HepG2 (cell line): Measurements from ENCODE around the gene LENEP. TPM values are rescaled to one million over a fixed set of nuclear protein-coding genes. Genes with fewer than 3 reads are reported as not detected.

Source experiments
- ASH2L ChIP-seq: fragments of 300-600, 200-600 bp; sonication (generic); IDR thresholded peaks from 2 replicates; pipeline ENCODE4 v1.7.0; 2017; ENCODE audit warnings: low read depth, mild to moderate bottlenecking, moderate library complexity, mixed read lengths, low read length; ENCODE audit not compliant: insufficient read length
- CREM ChIP-seq, 2 experiments: sonication (generic) in 1 of 2; formaldehyde crosslinking in 1 of 2; IDR thresholded peaks; 2 replicates each; pipeline versions ENCODE4 v1.4.0 to v1.6.1; 2016 to 2020; ENCODE audit warnings: antibody characterized with exemption in 1 of 2, mild to moderate bottlenecking in 1 of 2, missing genetic modification reagents in 1 of 2
- GTF3A ChIP-seq: sonication (generic); formaldehyde crosslinking; conservative IDR thresholded peaks from 2 replicates; pipeline ENCODE4 v1.4.0; 2020; ENCODE audit warnings: mild to moderate bottlenecking, missing genetic modification reagents
- JARID2 ChIP-seq: sonication (generic); formaldehyde crosslinking; IDR thresholded peaks from 2 replicates; pipeline ENCODE4 v1.8.1; 2023; ENCODE audit warnings: missing genetic modification reagents, inconsistent platforms; ENCODE audit not compliant: insufficient replicate concordance
- JDP2 ChIP-seq: sonication (generic); formaldehyde crosslinking; IDR thresholded peaks from 2 replicates; pipeline ENCODE4 v1.8.1; 2022; ENCODE audit warnings: missing genetic modification reagents, borderline replicate concordance
- MTF1 ChIP-seq: sonication (generic); formaldehyde crosslinking; IDR thresholded peaks from 2 replicates; pipeline ENCODE4 v1.5.0; 2020; ENCODE audit warnings: missing genetic modification reagents
- MZF1 ChIP-seq: sonication (generic); formaldehyde crosslinking; IDR thresholded peaks from 2 replicates; pipeline ENCODE4 v1.8.1; 2023; ENCODE audit warnings: mild to moderate bottlenecking, missing genetic modification reagents, borderline replicate concordance
- NFE2L1 ChIP-seq: sonication (generic); formaldehyde crosslinking; IDR thresholded peaks from 2 replicates; pipeline ENCODE4 v1.4.0; 2020; ENCODE audit warnings: missing genetic modification reagents, mild to moderate bottlenecking, borderline replicate concordance
- NFE2L2 ChIP-seq: fragments of 150-350 bp; IDR thresholded peaks from 2 replicates; pipeline ENCODE4 v1.6.1; 2014; ENCODE audit warnings: low read length
- NFRKB ChIP-seq: fragments of 450-650 bp; IDR thresholded peaks from 2 replicates; pipeline ENCODE4 v1.6.1; 2017
- PITX1 ChIP-seq: sonication (generic); formaldehyde crosslinking; IDR thresholded peaks from 2 replicates; pipeline ENCODE4 v1.5.1; 2020; ENCODE audit warnings: mild to moderate bottlenecking, missing genetic modification reagents
- SALL1 ChIP-seq: sonication (generic); formaldehyde crosslinking; IDR thresholded peaks from 2 replicates; pipeline ENCODE4 v1.8.0; 2022; ENCODE audit warnings: mild to moderate bottlenecking, missing genetic modification reagents
- THAP8 ChIP-seq: sonication (generic); formaldehyde crosslinking; IDR thresholded peaks from 2 replicates; pipeline ENCODE4 v1.5.1; 2020; ENCODE audit warnings: missing genetic modification reagents, mild to moderate bottlenecking, borderline replicate concordance
- THAP9 ChIP-seq: sonication (generic); formaldehyde crosslinking; IDR thresholded peaks from 2 replicates; pipeline ENCODE4; 2020; ENCODE audit warnings: missing genetic modification reagents, mild to moderate bottlenecking, borderline replicate concordance
- U2AF1 ChIP-seq: fragments of 200-400 bp; formaldehyde crosslinking; optimal IDR thresholded peaks from 2 replicates; pipeline ENCODE3; 2017; ENCODE audit warnings: mild to moderate bottlenecking, low read depth, low read length
- ZNF292 ChIP-seq: sonication (generic); formaldehyde crosslinking; IDR thresholded peaks from 2 replicates; pipeline ENCODE4 v1.8.1; 2022; ENCODE audit warnings: mild to moderate bottlenecking, low read depth, missing genetic modification reagents, borderline replicate concordance
- ZNF350 ChIP-seq: sonication (generic); formaldehyde crosslinking; IDR thresholded peaks from 2 replicates; pipeline ENCODE4 v1.4.0; 2020; ENCODE audit warnings: mild to moderate bottlenecking, low read depth, missing genetic modification reagents, borderline replicate concordance
- ZNF549 ChIP-seq: sonication (generic); formaldehyde crosslinking; IDR thresholded peaks from 2 replicates; pipeline ENCODE4 v1.5.0; 2020; ENCODE audit warnings: missing genetic modification reagents
- ZSCAN31 ChIP-seq: sonication (generic); formaldehyde crosslinking; IDR thresholded peaks from 2 replicates; pipeline ENCODE4 v1.5.0; 2020; ENCODE audit warnings: low read depth, mild to moderate bottlenecking, missing genetic modification reagents
- polyA plus RNA-seq, 8 experiments: library from polyadenylated mRNA; depleted of rRNA in 3 of 8; stranded (reverse) in 7 of 8; unstranded in 1 of 8; fragments of >200 nt; fragmentation: Illumina TruSeq in 4 of 8; extraction: Trizol in 4 of 8; gene quantifications; 2 replicates each; pipeline versions ENCODE4 v1.2.1 to v1.2.3, GENCODE V29; 2011 to 2016; ENCODE audit warnings: low read depth in 4 of 8, missing spikeins in 1 of 8, mixed read lengths in 1 of 8; ENCODE audit not compliant: insufficient read depth in 1 of 8
- total RNA-seq, 5 experiments: library from RNA; depleted of rRNA; stranded (reverse); fragments of >200 nt; fragmentation: Illumina TruSeq; extraction: Trizol; gene quantifications; 2 replicates each; pipeline ENCODE4 v1.2.3, GENCODE V29; 2016; ENCODE audit warnings: low read depth in 1 of 5
- TF ChIP-seq, protein P1 (sequence below): sonication (generic); formaldehyde crosslinking; IDR thresholded peaks from 2 replicates; pipeline ENCODE4 v1.5.0; 2020; ENCODE audit warnings: missing genetic modification reagents
- TF ChIP-seq, protein P2 (sequence below): sonication (generic); formaldehyde crosslinking; IDR thresholded peaks from 2 replicates; pipeline ENCODE4 v1.4.0; 2020; ENCODE audit warnings: missing genetic modification reagents

LENEP gene
- total and polyA plus RNA-seq, 2 of the 13 experiments (the other 11 are each of a cell fraction or from before 2014, with no cell fraction given) = 0.29 TPM; not detected in 1

GRCh38 chr1:154961207-154962155 is 31.9 kb upstream of the LENEP start, which contains the start of gene PYGO2 (continued):
- TF ChIP-seq NFE2L1 (CRISPR knock-in tag) (no peak), U2AF1 (peak; percentile 76), NFRKB (no peak), CREM (IDR thresholded peaks at IDR 0.05) (no peak), CREM (CRISPR knock-in tag; IDR thresholded peaks at IDR 0.05) (no peak), PITX1 (CRISPR knock-in tag) (no peak), JARID2 (CRISPR knock-in tag) (no peak), NFE2L2 (no peak), JDP2 (0 out of 2 replicates have a peak, but pooled peaks have one; percentile 58), GTF3A (no peak), ZNF350 (0 out of 2 replicates have a peak, but pooled peaks have one; percentile 37), THAP8 (CRISPR knock-in tag) (peak; percentile 86; the same call in 1 of the 2 replicates), MTF1 (CRISPR knock-in tag) (0 out of 2 replicates have a peak, but pooled peaks have one; percentile 56), SALL1 (CRISPR knock-in tag) (peak; percentile 74), ZSCAN31 (CRISPR knock-in tag) (peak; percentile 93), ZNF549 (0 out of 2 replicates have a peak, but pooled peaks have one; percentile 33), ASH2L (peak; percentile 94), THAP9 (CRISPR knock-in tag) (peak; percentile 75), MZF1 (CRISPR knock-in tag) (no peak), ZNF292 (CRISPR knock-in tag) (no peak)
- TF ChIP-seq, protein P1, sequence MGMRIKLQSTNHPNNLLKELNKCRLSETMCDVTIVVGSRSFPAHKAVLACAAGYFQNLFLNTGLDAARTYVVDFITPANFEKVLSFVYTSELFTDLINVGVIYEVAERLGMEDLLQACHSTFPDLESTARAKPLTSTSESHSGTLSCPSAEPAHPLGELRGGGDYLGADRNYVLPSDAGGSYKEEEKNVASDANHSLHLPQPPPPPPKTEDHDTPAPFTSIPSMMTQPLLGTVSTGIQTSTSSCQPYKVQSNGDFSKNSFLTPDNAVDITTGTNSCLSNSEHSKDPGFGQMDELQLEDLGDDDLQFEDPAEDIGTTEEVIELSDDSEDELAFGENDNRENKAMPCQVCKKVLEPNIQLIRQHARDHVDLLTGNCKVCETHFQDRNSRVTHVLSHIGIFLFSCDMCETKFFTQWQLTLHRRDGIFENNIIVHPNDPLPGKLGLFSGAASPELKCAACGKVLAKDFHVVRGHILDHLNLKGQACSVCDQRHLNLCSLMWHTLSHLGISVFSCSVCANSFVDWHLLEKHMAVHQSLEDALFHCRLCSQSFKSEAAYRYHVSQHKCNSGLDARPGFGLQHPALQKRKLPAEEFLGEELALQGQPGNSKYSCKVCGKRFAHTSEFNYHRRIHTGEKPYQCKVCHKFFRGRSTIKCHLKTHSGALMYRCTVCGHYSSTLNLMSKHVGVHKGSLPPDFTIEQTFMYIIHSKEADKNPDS (CRISPR knock-in tag) = no peak
- TF ChIP-seq, protein P2, sequence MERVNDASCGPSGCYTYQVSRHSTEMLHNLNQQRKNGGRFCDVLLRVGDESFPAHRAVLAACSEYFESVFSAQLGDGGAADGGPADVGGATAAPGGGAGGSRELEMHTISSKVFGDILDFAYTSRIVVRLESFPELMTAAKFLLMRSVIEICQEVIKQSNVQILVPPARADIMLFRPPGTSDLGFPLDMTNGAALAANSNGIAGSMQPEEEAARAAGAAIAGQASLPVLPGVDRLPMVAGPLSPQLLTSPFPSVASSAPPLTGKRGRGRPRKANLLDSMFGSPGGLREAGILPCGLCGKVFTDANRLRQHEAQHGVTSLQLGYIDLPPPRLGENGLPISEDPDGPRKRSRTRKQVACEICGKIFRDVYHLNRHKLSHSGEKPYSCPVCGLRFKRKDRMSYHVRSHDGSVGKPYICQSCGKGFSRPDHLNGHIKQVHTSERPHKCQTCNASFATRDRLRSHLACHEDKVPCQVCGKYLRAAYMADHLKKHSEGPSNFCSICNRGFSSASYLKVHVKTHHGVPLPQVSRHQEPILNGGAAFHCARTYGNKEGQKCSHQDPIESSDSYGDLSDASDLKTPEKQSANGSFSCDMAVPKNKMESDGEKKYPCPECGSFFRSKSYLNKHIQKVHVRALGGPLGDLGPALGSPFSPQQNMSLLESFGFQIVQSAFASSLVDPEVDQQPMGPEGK (CRISPR knock-in tag) = peak; percentile 97
